HepG2 (cell line): ENCODE measurements around the gene TMOD2.

Experiments used
- EZH2 ChIP-seq: conservative IDR thresholded peaks from 2 replicates; pipeline ENCODE4 v1.6.1; 2012; ENCODE audit warnings: mild to moderate bottlenecking, low read depth, low read length, moderate library complexity
- POLR2AphosphoS2 ChIP-seq: IDR thresholded peaks from 2 replicates; pipeline ENCODE4 v1.6.1; 2011; ENCODE audit warnings: low read depth, low read length, improper control_type of control experiment
- TCF12 ChIP-seq, 2 experiments: fragments of 450-650 bp in 1 of 2; sonication (generic) in 1 of 2; formaldehyde crosslinking in 1 of 2; IDR thresholded peaks; 2 replicates each; pipeline versions ENCODE4 v1.6.1 to v1.8.0; 2017 to 2022; ENCODE audit warnings: antibody characterized with exemption in 1 of 2, mild to moderate bottlenecking in 1 of 2, missing genetic modification reagents in 1 of 2, moderate library complexity in 1 of 2
- UBTF ChIP-seq: sonication (generic); formaldehyde crosslinking; IDR thresholded peaks from 2 replicates; pipeline ENCODE4 v1.4.0; 2020; ENCODE audit warnings: mild to moderate bottlenecking, missing genetic modification reagents
- ZBTB26 ChIP-seq: IDR thresholded peaks from 2 replicates; pipeline ENCODE4 v1.6.1; 2016; ENCODE audit warnings: missing compliant biosample characterization, missing genetic modification reagents, borderline replicate concordance
- ZBTB7A ChIP-seq: sonication (generic); formaldehyde crosslinking; IDR thresholded peaks from 2 replicates; pipeline ENCODE4 v1.8.0; 2022; ENCODE audit warnings: mild to moderate bottlenecking, missing genetic modification reagents
- ZZZ3 ChIP-seq: sonication (generic); formaldehyde crosslinking; IDR thresholded peaks from 2 replicates; pipeline ENCODE4 v1.4.0; 2020; ENCODE audit warnings: missing genetic modification reagents, mild to moderate bottlenecking, borderline replicate concordance
- TF ChIP-seq, protein P1 (sequence below): sonication (generic); formaldehyde crosslinking; IDR thresholded peaks from 2 replicates; pipeline ENCODE4 v1.4.0; 2020; ENCODE audit warnings: missing genetic modification reagents

GRCh38 chr15:51809457-51809856 lies 58.1 kb downstream of the TMOD2 start:
- no peak for TF ChIP-seq ZZZ3 (CRISPR knock-in tag)
- no peak for TF ChIP-seq POLR2AphosphoS2
- no peak for TF ChIP-seq TCF12 (IDR thresholded peaks at IDR 0.05)
- TF ChIP-seq TCF12 (CRISPR knock-in tag; IDR thresholded peaks at IDR 0.05): no peak
- TF ChIP-seq EZH2: no peak
- TF ChIP-seq ZBTB7A: no peak
- TF ChIP-seq ZBTB26 (CRISPR knock-in tag): no peak
- TF ChIP-seq UBTF (CRISPR knock-in tag): no peak
- TF ChIP-seq, protein P1, sequence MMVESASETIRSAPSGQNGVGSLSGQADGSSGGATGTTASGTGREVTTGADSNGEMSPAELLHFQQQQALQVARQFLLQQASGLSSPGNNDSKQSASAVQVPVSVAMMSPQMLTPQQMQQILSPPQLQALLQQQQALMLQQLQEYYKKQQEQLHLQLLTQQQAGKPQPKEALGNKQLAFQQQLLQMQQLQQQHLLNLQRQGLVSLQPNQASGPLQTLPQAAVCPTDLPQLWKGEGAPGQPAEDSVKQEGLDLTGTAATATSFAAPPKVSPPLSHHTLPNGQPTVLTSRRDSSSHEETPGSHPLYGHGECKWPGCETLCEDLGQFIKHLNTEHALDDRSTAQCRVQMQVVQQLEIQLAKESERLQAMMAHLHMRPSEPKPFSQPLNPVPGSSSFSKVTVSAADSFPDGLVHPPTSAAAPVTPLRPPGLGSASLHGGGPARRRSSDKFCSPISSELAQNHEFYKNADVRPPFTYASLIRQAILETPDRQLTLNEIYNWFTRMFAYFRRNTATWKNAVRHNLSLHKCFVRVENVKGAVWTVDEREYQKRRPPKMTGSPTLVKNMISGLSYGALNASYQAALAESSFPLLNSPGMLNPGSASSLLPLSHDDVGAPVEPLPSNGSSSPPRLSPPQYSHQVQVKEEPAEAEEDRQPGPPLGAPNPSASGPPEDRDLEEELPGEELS: no peak
